Left renal pelvis (tissue), 4 donors: ENCODE results near the gene PUM1. TPM values are rescaled to one million over a fixed set of nuclear protein-coding genes. Genes with fewer than 3 reads are reported as not detected.

Experiments
- DNase-seq, 4 donors: peaks; one replicate each; pipeline ENCODE4 v3.0.0-alpha.2; 2013; ENCODE audit warnings: low read depth in 4 of 4, low spot score in 3 of 4
- polyA plus RNA-seq, 4 donors: library from polyadenylated mRNA; unstranded; fragments of 120-200 nt; gene quantifications; one replicate each; pipeline ENCODE4 v1.2.1, GENCODE V29; 2013; ENCODE audit not compliant: insufficient read length in 4 of 4

The PUM1 gene
- polyA plus RNA-seq, 4 donors, result 81.1 to 128 (median 114) TPM

- no peak for DNase-seq
These were observed 165.7 kb downstream of the PUM1 start for GRCh38 chr1:30899577-30900389.

DNA sequence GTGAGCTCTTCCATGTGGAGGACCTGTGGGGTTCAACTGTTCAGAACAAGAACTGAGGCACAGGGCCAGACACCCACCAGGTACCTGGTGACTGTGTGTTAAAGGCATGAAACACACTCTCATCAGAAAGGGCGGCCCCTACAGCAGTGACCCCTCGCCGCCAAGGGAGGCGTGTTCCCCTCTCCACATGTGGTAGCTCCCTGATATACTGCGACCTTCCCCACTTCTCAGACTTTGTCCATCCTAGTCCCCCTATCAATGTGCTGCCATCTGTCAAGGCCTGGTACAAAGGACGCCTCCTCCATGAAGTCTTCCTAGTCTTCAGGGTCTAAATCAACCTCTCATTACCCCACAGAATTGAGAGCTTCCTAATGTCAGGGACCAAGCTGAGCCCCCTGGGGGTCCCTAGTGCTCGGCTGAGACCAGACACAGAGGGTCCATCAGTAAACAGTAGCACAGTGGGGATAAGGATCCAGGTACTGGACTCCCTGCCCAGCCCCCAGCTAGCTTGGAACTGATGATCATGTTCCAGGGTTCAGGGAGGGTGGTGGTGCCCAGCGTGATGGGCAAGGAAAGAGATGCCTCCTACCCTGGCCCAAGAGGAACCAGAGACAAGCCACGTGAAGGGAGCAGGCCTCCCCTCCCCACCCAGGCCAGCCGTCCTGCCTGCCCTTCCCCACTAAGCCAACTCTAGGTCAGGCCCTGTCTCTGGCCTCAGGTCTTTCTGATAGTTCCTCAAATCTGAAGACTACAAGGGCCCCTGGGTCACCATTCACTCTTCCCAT lies 167.3 kb downstream of the PUM1 start:
- no peak for DNase-seq

DNA sequence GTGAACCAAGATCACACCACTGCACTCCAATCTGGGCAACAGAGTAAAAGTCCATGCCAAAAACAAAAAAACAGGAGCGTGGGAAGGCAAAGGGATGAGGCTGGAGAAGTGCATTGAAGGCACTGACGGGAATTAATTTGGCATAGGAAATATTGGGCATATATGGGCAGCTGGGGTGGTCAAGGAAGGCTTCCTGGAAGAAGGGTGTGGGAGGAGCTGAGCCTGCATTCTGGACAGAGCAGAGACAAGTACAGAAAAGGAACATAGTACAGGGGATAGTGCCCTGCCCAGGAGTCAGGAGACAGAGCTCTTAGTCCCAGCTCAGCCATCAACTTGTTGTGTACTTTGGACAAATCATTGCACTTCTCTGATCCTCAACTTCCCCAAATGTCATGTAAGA lies 168.6 kb downstream of the PUM1 start:
- DNase-seq, result no peak

DNA sequence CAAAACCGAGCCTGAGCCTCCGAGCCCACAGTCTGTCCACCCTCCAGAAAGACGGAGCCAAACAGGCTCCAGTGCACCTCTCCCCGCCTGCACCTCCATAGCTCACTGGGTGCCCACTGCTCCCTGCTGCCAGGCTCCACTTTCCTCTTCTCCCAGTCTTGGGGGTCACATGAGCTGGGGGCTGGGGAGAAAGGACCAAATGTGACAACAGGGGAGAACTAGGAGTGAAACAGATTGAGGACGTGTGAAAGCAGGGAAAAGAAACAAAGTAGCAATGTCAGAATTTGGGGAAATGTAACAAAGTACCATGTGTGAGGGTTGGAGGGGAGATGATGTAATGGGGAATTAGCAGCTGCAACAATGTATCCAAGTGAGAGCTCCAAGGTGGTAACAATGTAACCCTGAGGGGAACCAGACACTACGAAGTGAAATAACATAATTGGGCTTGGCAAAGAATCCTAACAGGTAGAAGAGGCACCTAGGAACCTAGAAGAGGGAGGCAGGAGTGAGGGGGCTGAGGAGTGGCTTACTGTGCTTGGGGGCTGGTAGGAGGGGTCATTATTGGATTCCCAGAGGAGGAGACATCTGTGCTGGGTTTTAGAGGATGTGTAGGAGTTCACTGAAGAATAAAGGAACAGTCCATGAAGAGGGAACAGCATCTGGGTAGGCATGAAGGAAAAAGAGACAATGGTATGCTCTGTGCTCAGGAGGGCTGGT lies 169.4 kb downstream of the PUM1 start:
- no peak for DNase-seq

GRCh38 chr1:30895382-30895943 lies 170.1 kb downstream of the PUM1 start:
- no peak for DNase-seq

- DNase-seq, result no peak
These were observed 171.0 kb downstream of the PUM1 start for GRCh38 chr1:30894508-30894973.

- DNase-seq, result no peak
These were observed 171.6 kb downstream of the PUM1 start for GRCh38 chr1:30893776-30894507.

DNA sequence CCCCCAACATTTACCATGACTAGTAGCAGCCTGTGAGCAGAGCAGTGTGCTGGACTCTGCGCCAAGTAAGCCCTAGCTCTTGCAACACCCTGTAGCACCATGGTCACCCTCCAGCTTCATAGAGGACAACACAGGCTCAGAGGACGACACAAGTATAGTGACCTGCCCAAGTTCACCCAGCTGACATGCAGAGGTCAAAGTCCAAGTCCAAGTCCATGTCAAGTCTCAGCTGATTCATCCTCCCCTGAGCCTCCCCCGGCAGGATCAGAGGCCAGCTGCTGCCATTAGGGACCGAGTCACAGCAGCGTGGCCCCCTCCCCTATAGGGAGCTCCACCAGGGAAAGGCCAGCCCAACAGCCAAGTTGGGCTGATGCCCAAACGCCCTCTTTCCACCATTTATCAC lies 172.8 kb downstream of the PUM1 start:
- DNase-seq, result no peak

GRCh38 chr1:30891227-30891552 lies 174.3 kb downstream of the PUM1 start:
- no peak for DNase-seq

DNA sequence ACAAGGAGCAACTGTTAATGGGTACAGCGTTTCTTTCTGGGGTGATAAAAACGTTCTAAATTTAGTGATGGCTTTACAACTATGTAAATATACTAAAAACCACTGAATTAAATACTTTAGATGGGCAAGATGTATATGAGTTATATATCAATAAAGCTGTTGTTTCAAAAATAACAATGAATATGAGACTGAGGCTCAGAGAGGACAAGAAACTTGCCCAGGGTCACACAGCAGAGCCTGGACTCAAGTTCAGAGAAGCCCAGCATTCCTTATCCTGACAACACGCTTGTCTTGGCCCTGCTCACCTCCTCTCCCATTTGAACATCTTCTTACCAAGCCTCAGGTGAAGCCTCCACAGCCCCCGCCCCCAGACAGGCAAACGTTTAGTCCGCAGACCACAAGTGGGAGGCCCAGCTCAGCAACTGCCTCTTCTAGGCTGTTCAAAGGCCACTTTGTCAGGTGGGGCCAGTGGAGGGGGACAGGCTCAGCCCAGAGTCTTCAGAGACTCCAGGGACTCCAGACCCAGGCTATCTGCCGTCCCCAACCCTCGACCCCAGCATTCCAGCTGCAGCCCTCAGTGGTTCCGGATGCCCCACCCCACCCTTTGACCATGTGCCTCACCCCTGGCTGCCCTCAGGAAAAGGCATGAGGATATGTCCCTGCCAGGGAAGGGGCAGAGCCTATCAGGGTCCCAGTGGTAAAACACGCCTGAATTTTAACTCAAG lies 174.9 kb downstream of the PUM1 start:
- DNase-seq, result no peak

DNA sequence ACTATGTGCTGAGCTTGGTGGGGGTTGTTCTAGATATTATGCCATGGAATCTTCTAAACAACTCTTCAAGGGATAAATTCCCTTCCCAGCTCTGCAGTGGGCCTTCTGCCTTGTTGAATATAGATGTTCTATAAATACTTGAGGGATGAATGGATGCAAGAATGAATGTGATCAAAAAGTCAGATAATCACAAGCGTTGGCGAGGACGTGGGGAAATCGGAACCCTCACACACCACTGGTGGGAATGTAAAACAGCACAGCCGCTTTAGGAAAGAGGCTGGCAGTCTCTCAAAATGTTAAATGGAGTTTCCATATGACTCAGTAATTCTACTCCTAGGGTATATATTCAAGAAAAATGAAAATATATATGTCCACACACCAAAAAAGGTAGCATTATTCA lies 176.0 kb downstream of the PUM1 start:
- no peak for DNase-seq

- DNase-seq, result no peak
These were observed 176.5 kb downstream of the PUM1 start for GRCh38 chr1:30888975-30889374.

DNA sequence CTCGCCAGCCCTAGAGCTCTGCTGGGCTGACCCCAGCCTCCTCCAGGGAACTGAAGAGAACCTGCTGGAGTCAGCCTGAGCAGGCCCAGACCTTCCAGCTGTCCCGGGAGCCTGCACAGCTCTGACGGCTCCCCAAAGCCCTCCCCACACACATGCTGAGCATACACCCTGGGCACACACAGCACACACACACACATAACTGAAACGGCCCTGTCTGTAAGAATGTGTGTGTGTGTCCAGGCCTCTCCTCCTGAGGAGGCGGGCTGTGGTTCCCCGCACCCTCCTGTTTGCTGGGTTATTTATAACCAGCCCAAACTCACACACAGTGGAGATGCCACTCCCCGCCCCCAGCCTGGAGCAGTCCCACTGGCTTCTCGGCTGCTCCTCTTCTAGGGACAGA lies 177.1 kb downstream of the PUM1 start:
- DNase-seq, result no peak

GRCh38 chr1:30887485-30888315 lies 177.8 kb downstream of the PUM1 start:
- no peak for DNase-seq

GRCh38 chr1:30886710-30887428 lies 178.6 kb downstream of the PUM1 start:
- no peak for DNase-seq

GRCh38 chr1:30885570-30886522 lies 179.7 kb downstream of the PUM1 start:
- no peak for DNase-seq

- DNase-seq, result no peak
These were observed 180.8 kb downstream of the PUM1 start for GRCh38 chr1:30884723-30885122.
